Type B pancreatic cell (in vitro differentiated cells): ENCODE data around the gene RUNX1. TPM values are rescaled to one million over a fixed set of nuclear protein-coding genes. Genes with fewer than 3 reads are reported as not detected.

Experiments used
- DNase-seq: peaks from one replicate; pipeline ENCODE4 v3.0.0; 2021; ENCODE audit warnings: mixed read lengths; ENCODE audit not compliant: unreplicated experiment; ENCODE audit errors: extremely low spot score
- H3K27ac Mint-ChIP-seq: 2 replicates; pipeline ENCODE4 v1.8.0; 2021; ENCODE audit warnings: mild to moderate bottlenecking, mixed read lengths
- H3K27me3 Mint-ChIP-seq: 2 replicates; pipeline ENCODE4 v1.8.0; 2021; ENCODE audit warnings: mixed read lengths
- H3K36me3 Mint-ChIP-seq: 2 replicates; pipeline ENCODE4 v1.8.0; 2021; ENCODE audit warnings: mixed read lengths
- H3K4me1 Mint-ChIP-seq: one replicate; pipeline ENCODE4 v1.8.0; 2021; ENCODE audit warnings: mixed read lengths; ENCODE audit not compliant: unreplicated experiment
- H3K4me3 Mint-ChIP-seq: 2 replicates; pipeline ENCODE4 v1.8.0; 2021; ENCODE audit warnings: mild to moderate bottlenecking, mixed read lengths
- H3K9me3 Mint-ChIP-seq: 2 replicates; pipeline ENCODE4 v1.8.0; 2021; ENCODE audit warnings: mixed read lengths
- CTCF ChIP-seq: fragments of 200-600 bp; sonication (generic); conservative IDR thresholded peaks from 2 replicates; pipeline ENCODE4 v1.5.0; 2021; ENCODE audit warnings: antibody characterized with exemption, mild to moderate bottlenecking
- total RNA-seq: library from RNA; stranded (reverse); gene quantifications from 2 replicates; pipeline ENCODE4 v1.2.1, GENCODE V29; 2021; ENCODE audit warnings: low replicate concordance

Gene RUNX1
- total RNA-seq, 1 donor from 2014 or later, result 11.9 TPM

GRCh38 chr21:34973685-34974084 lies 75.4 kb downstream of the RUNX1 start:
- peaks cover 11% of the 10 kb centered on the region for H3K27me3 Mint-ChIP-seq
- H3K27ac Mint-ChIP-seq, result no peak overlapping the region
- TF ChIP-seq CTCF, result no peak
- H3K4me3 Mint-ChIP-seq, result no peak overlapping the region
- no peak for DNase-seq
- no peaks in the 10 kb centered on the region for H3K36me3 Mint-ChIP-seq
- no peaks in the 10 kb centered on the region for H3K4me1 Mint-ChIP-seq
- H3K9me3 Mint-ChIP-seq, result no peaks in the 10 kb centered on the region

DNA sequence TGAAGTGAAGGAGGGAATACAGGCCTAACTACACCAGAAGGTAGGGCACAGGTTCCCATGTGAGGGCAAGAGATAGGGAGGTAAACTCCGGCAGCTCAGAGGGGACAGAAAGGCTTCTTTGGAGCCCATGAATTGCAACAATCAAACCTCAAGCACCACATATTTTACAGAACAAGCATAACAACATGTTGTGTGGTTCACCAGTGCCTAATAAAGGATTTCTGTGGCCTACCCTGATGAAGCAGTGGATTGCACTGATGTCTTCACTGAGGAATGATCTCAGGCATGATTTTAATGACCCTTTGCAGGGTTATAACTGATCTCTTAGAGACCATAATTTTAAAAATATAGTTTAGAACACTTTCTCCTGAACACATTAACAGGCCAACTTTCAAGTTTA lies 77.4 kb downstream of the RUNX1 start:
- no peaks in the 10 kb centered on the region for H3K36me3 Mint-ChIP-seq
- peaks cover 11% of the 10 kb centered on the region for H3K27me3 Mint-ChIP-seq
- no peak for DNase-seq
- TF ChIP-seq CTCF, result no peak
- H3K4me3 Mint-ChIP-seq, result no peak overlapping the region
- H3K27ac Mint-ChIP-seq, result no peak overlapping the region
- H3K9me3 Mint-ChIP-seq, result no peaks in the 10 kb centered on the region
- H3K4me1 Mint-ChIP-seq, result no peaks in the 10 kb centered on the region

- Mint-ChIP-seq H3K27ac (no peak overlapping the region), H3K9me3 (no peaks in the 10 kb centered on the region), H3K4me1 (no peaks in the 10 kb centered on the region), H3K4me3 (no peak overlapping the region), H3K27me3 (peaks cover 10% of the 10 kb centered on the region), H3K36me3 (no peaks in the 10 kb centered on the region)
- no peak for DNase-seq
- no peak for TF ChIP-seq CTCF
Observed at GRCh38 chr21:34970566-34970965, 78.5 kb downstream of the RUNX1 start.

GRCh38 chr21:34970167-34970500 lies 79.0 kb downstream of the RUNX1 start:
- no peaks in the 10 kb centered on the region for H3K36me3 Mint-ChIP-seq
- no peak for DNase-seq
- H3K9me3 Mint-ChIP-seq, result no peaks in the 10 kb centered on the region
- H3K4me1 Mint-ChIP-seq, result peaks cover under 1% of the 10 kb centered on the region
- TF ChIP-seq CTCF, result no peak
- peaks cover 7% of the 10 kb centered on the region for H3K27me3 Mint-ChIP-seq
- H3K27ac Mint-ChIP-seq, result no peak overlapping the region
- H3K4me3 Mint-ChIP-seq, result no peak overlapping the region

DNA sequence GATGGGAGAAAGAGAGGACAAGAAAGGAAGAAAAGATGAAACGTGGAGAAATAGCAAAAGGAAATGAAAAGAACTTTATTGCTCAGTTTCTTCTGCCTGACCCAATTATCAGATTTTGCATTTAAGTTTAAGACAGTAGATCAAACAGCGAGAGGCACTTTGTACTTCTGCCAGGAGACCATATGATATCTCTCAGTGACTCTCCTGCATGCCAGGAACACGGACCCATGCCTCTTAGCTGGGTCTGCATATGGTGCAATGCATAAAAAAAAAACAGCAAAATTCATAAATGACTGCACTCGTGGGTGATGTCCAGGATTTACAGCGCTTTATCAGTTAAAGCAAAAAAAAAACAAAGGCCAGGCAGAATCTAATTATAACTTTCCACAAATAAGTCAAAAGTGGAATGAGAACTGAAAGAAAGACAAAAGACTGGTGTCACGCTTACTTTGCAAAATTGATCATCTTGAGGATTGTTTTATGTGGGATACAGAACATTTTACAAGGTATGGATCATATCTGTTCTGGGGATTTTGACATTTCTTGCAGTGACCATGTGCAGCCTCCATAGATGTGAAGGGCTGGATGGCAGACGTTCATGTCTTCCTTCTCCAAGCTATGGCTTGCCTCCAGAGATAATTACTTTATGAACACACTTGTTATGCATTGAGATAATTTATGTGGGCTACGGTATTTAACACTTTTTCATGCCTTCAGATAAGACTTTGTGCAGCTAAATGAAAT lies 79.5 kb downstream of the RUNX1 start:
- DNase-seq, result no peak
- Mint-ChIP-seq H3K4me3 (no peak overlapping the region), H3K9me3 (no peaks in the 10 kb centered on the region), H3K36me3 (no peaks in the 10 kb centered on the region), H3K27me3 (peaks cover 12% of the 10 kb centered on the region), H3K4me1 (peaks cover 6% of the 10 kb centered on the region), H3K27ac (no peak overlapping the region)
- TF ChIP-seq CTCF, result no peak
